ENCODE results near the gene PRR15.

Gene PRR15

DNA sequence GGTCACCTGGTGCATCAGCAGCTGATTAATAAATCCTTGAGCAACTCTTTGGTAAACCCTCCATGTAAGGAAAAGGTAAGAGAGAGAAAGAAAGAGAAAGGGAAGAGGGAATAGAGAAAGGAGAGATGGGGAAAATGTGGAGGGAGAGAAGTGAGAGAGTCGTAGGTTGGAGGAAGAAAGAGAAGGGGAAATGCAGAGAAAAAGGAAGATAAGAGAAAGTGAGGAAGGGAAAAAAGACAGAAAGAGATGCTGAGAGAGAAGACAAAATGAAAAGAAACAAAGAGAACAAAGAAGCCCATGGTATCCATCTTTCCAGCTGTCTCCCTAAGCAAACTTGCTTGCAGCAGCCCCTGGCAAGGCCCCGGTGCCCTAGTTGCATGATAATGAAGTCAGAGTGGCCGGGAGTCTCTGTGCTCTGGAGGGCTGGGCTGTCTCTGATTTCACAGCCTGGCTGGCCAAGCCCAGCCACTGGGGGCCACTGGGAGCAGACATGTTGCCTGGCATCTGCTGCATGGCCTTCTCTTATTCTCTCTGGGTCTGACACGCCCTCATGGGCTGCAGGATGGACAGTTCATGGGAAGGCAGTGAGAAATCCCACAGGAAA, 48.4 kb downstream of the PRR15 start:
- no peak for DNase-seq

DNA sequence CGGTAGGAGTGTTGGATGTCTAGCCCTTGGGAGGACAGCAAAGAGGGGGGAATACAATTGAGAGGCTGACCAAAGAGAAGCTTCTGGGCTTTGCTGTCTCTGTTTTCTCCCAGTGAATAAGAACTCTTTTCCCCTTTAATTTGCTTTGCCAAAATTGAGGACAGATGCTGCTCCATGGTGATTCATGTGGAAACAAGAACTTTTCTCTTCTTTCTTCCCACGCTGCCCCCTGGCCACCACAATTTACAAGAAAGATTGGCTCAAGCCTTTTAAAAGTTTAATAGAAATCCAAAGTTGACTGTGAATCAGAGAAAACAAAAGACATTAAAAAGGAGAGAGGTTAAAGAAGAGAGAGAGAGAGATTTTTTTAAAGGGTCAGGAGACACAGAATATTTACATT, 49.0 kb downstream of the PRR15 start:
- no peak for DNase-seq

- DNase-seq = no peak
Observed at GRCh38 chr7:29613100-29613499, 49.5 kb downstream of the PRR15 start.

GRCh38 chr7:29614229-29614628, 50.6 kb downstream of the PRR15 start:
- no peak for DNase-seq

Data from activated effector memory CD4-positive, alpha-beta T cell treated with Interleukin-2 at 50 U/mL for 16 hours (primary cell).